ENCODE results near the gene CCDC82. TPM values are rescaled to one million over a fixed set of nuclear protein-coding genes. Genes with fewer than 3 reads are reported as not detected.

Gene CCDC82
- total and polyA plus RNA-seq, 2 of the 4 experiments (the other 2 are of a cell fraction): 4.1 to 9.4 TPM

DNA sequence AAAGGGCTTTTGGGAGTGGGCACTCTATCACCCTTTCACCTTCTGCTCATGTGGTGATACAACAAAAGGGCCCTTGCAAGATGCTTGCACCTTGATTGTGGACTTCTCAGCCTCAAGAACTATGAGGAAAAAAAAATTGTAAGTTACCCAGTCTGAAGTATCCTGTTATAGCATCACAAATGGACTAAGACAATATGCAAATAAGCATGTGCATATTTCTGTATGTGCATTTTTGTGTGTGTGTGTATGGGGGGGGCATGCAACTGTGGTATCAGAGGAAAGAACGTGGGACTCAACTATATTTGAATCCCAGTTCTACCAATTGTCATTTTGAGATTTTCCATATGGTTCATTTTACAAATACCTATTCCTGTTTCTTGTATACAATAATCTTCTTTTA lies 11.0 kb upstream of the CCDC82 start:
- DNase-seq: no peak
- Histone ChIP-seq H3K36me3 (ENCODE audit: control insufficient read depth, insufficient read depth, low read length) (no peaks in the 10 kb centered on the region), H3K79me1 (ENCODE audit: low read depth in 1 of 2, low read length in 2 of 2) (no peaks in the 10 kb centered on the region), H2AK5ac (ENCODE audit: low read depth, low read length) (no peak overlapping the region), H3K27me3 (ENCODE audit: control insufficient read depth, insufficient read depth, low read length) (no peaks in the 10 kb centered on the region; the same call in none of the 2 replicates), H3K18ac (ENCODE audit: low read depth, low read length) (no peak overlapping the region), H3K9me3 (ENCODE audit: control insufficient read depth, insufficient read depth, low read length) (no peaks in the 10 kb centered on the region), H3K14ac (replicated peaks; ENCODE audit: low read depth, low read length) (no peak overlapping the region), H2AFZ (replicated peaks; ENCODE audit: low read length, poor library complexity) (no peak overlapping the region), H4K91ac (ENCODE audit: insufficient read depth, low read depth, low read length) (no peak overlapping the region), H3K27ac (ENCODE audit: insufficient read depth, low read length) (no peak overlapping the region), H4K20me1 (ENCODE audit: insufficient read depth, low read length) (no peaks in the 10 kb centered on the region), H3K9ac (ENCODE audit: low read depth, low read length) (no peak overlapping the region), H4K5ac (ENCODE audit: low read depth, low read length) (no peak overlapping the region), H2BK120ac (ENCODE audit: low read depth, low read length) (no peak overlapping the region), H3K9me1 (ENCODE audit: insufficient read depth, low read length) (no peaks in the 10 kb centered on the region), H3K4me3 (ENCODE audit: insufficient read depth, low read depth, low read length) (no peak overlapping the region), H3K4me1 (ENCODE audit: control insufficient read depth, insufficient read depth, low read length) (no peaks in the 10 kb centered on the region), H2BK5ac (ENCODE audit: low read depth, low read length, poor library complexity, severe bottlenecking) (no peak overlapping the region), H3K56ac (ENCODE audit: extremely low read depth, insufficient read depth, low read length) (no peak overlapping the region), H2AK9ac (replicated peaks; ENCODE audit: low read depth, low read length, poor library complexity) (no peak overlapping the region), H3K4ac (ENCODE audit: low read depth, low read length) (no peak overlapping the region), H2BK15ac (ENCODE audit: low read depth, low read length) (no peak overlapping the region), H2BK20ac (ENCODE audit: low read depth, low read length) (no peak overlapping the region), H4K8ac (ENCODE audit: low read depth in 2 of 2, low read length in 2 of 2) (no peak overlapping the region), H3K23ac (ENCODE audit: low read depth, low read length) (no peak overlapping the region), H3K4me2 (ENCODE audit: low read depth, low read length) (no peak overlapping the region)
- dilution Hi-C loops (cut with HindIII; ENCODE audit: low sequenced_read_pairs, unreplicated experiment) (no loop called here), in situ Hi-C loops (cut with MboI; ENCODE audit: low sequenced_read_pairs) (no loop called here), intact Hi-C loops (cut with micrococcal nuclease) (no loop called here)
- TF ChIP-seq MAFK (IDR thresholded peaks at IDR 0.05; ENCODE audit: low read depth, low read length) (no peak), MXI1 (IDR thresholded peaks at IDR 0.05; ENCODE audit: borderline replicate concordance, low read depth, low read length) (no peak), BHLHE40 (IDR thresholded peaks at IDR 0.05; ENCODE audit: low read depth, low read length) (no peak), RFX5 (IDR thresholded peaks at IDR 0.05; ENCODE audit: low read depth, low read length) (no peak), MAZ (IDR thresholded peaks at IDR 0.05; ENCODE audit: borderline replicate concordance, low read depth, low read length) (no peak), RAD21 (IDR thresholded peaks at IDR 0.05; ENCODE audit: low read length) (no peak)
- TF ChIP-seq, protein P1, sequence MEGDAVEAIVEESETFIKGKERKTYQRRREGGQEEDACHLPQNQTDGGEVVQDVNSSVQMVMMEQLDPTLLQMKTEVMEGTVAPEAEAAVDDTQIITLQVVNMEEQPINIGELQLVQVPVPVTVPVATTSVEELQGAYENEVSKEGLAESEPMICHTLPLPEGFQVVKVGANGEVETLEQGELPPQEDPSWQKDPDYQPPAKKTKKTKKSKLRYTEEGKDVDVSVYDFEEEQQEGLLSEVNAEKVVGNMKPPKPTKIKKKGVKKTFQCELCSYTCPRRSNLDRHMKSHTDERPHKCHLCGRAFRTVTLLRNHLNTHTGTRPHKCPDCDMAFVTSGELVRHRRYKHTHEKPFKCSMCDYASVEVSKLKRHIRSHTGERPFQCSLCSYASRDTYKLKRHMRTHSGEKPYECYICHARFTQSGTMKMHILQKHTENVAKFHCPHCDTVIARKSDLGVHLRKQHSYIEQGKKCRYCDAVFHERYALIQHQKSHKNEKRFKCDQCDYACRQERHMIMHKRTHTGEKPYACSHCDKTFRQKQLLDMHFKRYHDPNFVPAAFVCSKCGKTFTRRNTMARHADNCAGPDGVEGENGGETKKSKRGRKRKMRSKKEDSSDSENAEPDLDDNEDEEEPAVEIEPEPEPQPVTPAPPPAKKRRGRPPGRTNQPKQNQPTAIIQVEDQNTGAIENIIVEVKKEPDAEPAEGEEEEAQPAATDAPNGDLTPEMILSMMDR (conservative IDR thresholded peaks at IDR 0.05; ENCODE audit: low read depth, low read length): no peak
- ChIA-PET POLR2A (ENCODE audit: unreplicated experiment) (interaction anchor here (0.6 kb wide), 1 partner anchor 555 kb away, joined by 4 read pairs; no protein-coding TSS in a partner anchor), CTCF (interaction anchor here (0.6 kb wide), 2 partner anchors 60 to 311 kb away, joined by 5 to 8 read pairs; no protein-coding TSS in a partner anchor)
- WGBS, 2 experiments (ENCODE audit: extremely low coverage in 2 of 2, insufficient read length in 1 of 2): no CpG with 5 or more reads among the region's 1 CpG
- ATAC-seq (ENCODE audit: low read depth): no peak
- no TSS peak for BruUV-seq (replicated peaks)

All from IMR-90 (cell line).